GM23338 (cell line): ENCODE results near the gene BMPER. TPM values are rescaled to one million over a fixed set of nuclear protein-coding genes. Genes with fewer than 3 reads are reported as not detected.

Experiments used
- ATAC-seq: fragments of 200-7000 bp; cut with Tn5 transposase; 3 replicates; pipeline ENCODE4 v1.9.1; 2020
- DNase-seq: peaks from one replicate; pipeline ENCODE4 v3.0.0-alpha.2; 2015; ENCODE audit warnings: low spot score
- H2AFZ ChIP-seq: fragments of 200-600 bp; sonication (generic); 2 replicates; pipeline ENCODE4 v1.8.0; 2016; ENCODE audit warnings: antibody characterized with exemption, mild to moderate bottlenecking, moderate library complexity
- H3F3A ChIP-seq: fragments of 200-600 bp; sonication (generic); replicated peaks from 2 replicates; pipeline ENCODE4 v1.8.0; 2017; ENCODE audit warnings: antibody characterized with exemption, mixed run types, low read depth
- H3K27ac ChIP-seq: fragments of 200-600 bp; sonication (generic); 2 replicates; pipeline ENCODE4 v1.6.1; 2016; ENCODE audit warnings: low read depth
- H3K27me3 ChIP-seq: fragments of 200-600 bp; sonication (generic); 2 replicates; pipeline ENCODE4 v1.8.0; 2016; ENCODE audit warnings: mild to moderate bottlenecking, mixed run types, moderate library complexity; ENCODE audit not compliant: insufficient read depth
- H3K36me3 ChIP-seq: fragments of 200-600 bp; sonication (generic); 2 replicates; pipeline ENCODE4 v1.8.0; 2016; ENCODE audit warnings: mild to moderate bottlenecking; ENCODE audit not compliant: insufficient read depth
- H3K4me1 ChIP-seq: fragments of 200-600 bp; sonication (generic); 2 replicates; pipeline ENCODE4 v1.8.0; 2016; ENCODE audit warnings: mild to moderate bottlenecking, moderate library complexity; ENCODE audit not compliant: insufficient read depth
- H3K4me2 ChIP-seq: fragments of 200-600 bp; sonication (generic); 2 replicates; pipeline ENCODE4 v1.7.1; 2017; ENCODE audit warnings: mixed run types
- H3K4me3 ChIP-seq: fragments of 200-600 bp; sonication (generic); 2 replicates; pipeline ENCODE4 v1.6.1; 2016; ENCODE audit warnings: mixed run types
- H3K79me2 ChIP-seq: fragments of 200-600 bp; sonication (generic); replicated peaks from 2 replicates; pipeline ENCODE4 v1.8.0; 2017; ENCODE audit warnings: mild to moderate bottlenecking; ENCODE audit not compliant: insufficient read depth
- H3K9me2 ChIP-seq: fragments of 200-600 bp; sonication (generic); 2 replicates; pipeline ENCODE4 v1.8.0; 2017; ENCODE audit not compliant: insufficient read depth
- H4K20me1 ChIP-seq: fragments of 200-600 bp; sonication (generic); replicated peaks from 2 replicates; pipeline ENCODE4 v1.8.0; 2017; ENCODE audit warnings: mild to moderate bottlenecking; ENCODE audit not compliant: insufficient read depth
- H3K27ac Mint-ChIP-seq: 2 replicates; pipeline ENCODE4 v1.8.0; 2020; ENCODE audit warnings: inconsistent platforms, mild to moderate bottlenecking, moderate library complexity, mixed read lengths
- H3K27me3 Mint-ChIP-seq: 3 replicates; pipeline ENCODE4 v1.8.0; 2022; ENCODE audit warnings: low read depth, mild to moderate bottlenecking, moderate library complexity, mixed read lengths, inconsistent platforms; ENCODE audit not compliant: insufficient read depth, poor library complexity
- H3K36me3 Mint-ChIP-seq: 3 replicates; pipeline ENCODE4 v1.8.0; 2021; ENCODE audit warnings: low read depth, mild to moderate bottlenecking, inconsistent platforms, moderate library complexity, mixed read lengths
- H3K4me1 Mint-ChIP-seq: 3 replicates; pipeline ENCODE4 v1.8.0; 2020; ENCODE audit warnings: mild to moderate bottlenecking, inconsistent platforms, mixed read lengths
- H3K4me3 Mint-ChIP-seq: 3 replicates; pipeline ENCODE4 v1.8.0; 2021; ENCODE audit warnings: moderate library complexity, mild to moderate bottlenecking, inconsistent platforms, mixed read lengths
- H3K9me3 Mint-ChIP-seq: 3 replicates; pipeline ENCODE4 v1.8.0; 2020; ENCODE audit warnings: moderate library complexity, mild to moderate bottlenecking, inconsistent platforms, mixed read lengths
- EZH2 ChIP-seq: fragments of 200-600 bp; sonication (generic); IDR thresholded peaks from one replicate; pipeline ENCODE4 v1.8.0; 2017; ENCODE audit warnings: antibody characterized with exemption, mild to moderate bottlenecking, low read depth; ENCODE audit not compliant: unreplicated experiment
- EZH2phosphoT487 ChIP-seq: fragments of 200-600 bp; sonication (generic); IDR thresholded peaks from one replicate; pipeline ENCODE4 v1.8.1; 2018; ENCODE audit warnings: antibody characterized with exemption; ENCODE audit not compliant: unreplicated experiment
- JUNB ChIP-seq: IDR thresholded peaks from one replicate; pipeline ENCODE4 v1.6.1; 2016; ENCODE audit warnings: antibody characterized with exemption; ENCODE audit not compliant: unreplicated experiment
- NANOG ChIP-seq: IDR thresholded peaks from 2 replicates; pipeline ENCODE4 v1.6.1; 2016; ENCODE audit warnings: antibody characterized with exemption, borderline replicate concordance
- ZNF114 ChIP-seq: fragments of 250-450 bp; sonication (Bioruptor Pico); IDR thresholded peaks from 2 replicates; pipeline ENCODE4 v1.5.0; 2020; ENCODE audit warnings: mild to moderate bottlenecking, moderate library complexity
- polyA plus RNA-seq: library from polyadenylated mRNA; unstranded; fragments of >200 nt; fragmentation: Nextera tagmentation; extraction: Ambion mirVana; gene quantifications from 2 replicates; pipeline ENCODE4 v1.2.1, GENCODE V29; 2016
- total RNA-seq: library from RNA; depleted of rRNA; stranded (reverse); fragments of >200 nt; shearing (Covaris generic); gene quantifications from 2 replicates; pipeline ENCODE4 v1.2.3, GENCODE V29; 2014
- TF ChIP-seq, protein P1 (sequence below): IDR thresholded peaks from 2 replicates; pipeline ENCODE4 v1.6.1; 2016; ENCODE audit warnings: antibody characterized with exemption
- TF ChIP-seq, protein P2 (sequence below): IDR thresholded peaks from one replicate; pipeline ENCODE4 v1.6.1; 2018; ENCODE audit warnings: antibody characterized with exemption; ENCODE audit not compliant: unreplicated experiment
- TF ChIP-seq, protein P3 (sequence below), 2 experiments: fragments of 200-600 bp in 1 of 2; sonication (generic) in 1 of 2; conservative IDR thresholded peaks; 2 replicates each; pipeline versions ENCODE4 v1.5.1 to v1.6.1; 2016 to 2017; ENCODE audit warnings: antibody characterized with exemption in 2 of 2, low read depth in 2 of 2, mild to moderate bottlenecking in 2 of 2, moderate library complexity in 1 of 2

The BMPER gene
- total and polyA plus RNA-seq, 2 experiments from 2014 or later = 0.53 to 1.4 TPM

DNA sequence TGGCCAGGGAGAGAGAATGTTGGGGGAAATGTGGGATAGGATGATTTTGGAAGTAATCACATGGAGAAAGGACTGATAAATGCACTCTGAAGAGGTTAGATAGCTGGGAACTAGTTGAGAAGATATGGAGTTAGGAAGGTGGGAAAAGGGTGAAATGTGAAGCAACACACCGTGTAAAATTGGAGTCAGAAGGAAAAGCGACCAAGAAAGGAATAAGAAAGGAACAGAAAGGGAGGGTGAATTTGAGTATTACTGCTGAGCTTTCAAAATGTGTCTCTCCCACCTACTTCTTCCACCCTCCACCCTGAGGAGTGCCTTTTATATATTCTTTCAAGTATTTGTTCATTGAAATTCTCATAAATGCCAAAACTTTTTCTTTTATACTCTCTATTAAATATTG is 171.8 kb downstream of the BMPER start (continued):
- TF ChIP-seq, protein P1, sequence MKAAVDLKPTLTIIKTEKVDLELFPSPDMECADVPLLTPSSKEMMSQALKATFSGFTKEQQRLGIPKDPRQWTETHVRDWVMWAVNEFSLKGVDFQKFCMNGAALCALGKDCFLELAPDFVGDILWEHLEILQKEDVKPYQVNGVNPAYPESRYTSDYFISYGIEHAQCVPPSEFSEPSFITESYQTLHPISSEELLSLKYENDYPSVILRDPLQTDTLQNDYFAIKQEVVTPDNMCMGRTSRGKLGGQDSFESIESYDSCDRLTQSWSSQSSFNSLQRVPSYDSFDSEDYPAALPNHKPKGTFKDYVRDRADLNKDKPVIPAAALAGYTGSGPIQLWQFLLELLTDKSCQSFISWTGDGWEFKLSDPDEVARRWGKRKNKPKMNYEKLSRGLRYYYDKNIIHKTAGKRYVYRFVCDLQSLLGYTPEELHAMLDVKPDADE = no peak
- TF ChIP-seq, protein P2, sequence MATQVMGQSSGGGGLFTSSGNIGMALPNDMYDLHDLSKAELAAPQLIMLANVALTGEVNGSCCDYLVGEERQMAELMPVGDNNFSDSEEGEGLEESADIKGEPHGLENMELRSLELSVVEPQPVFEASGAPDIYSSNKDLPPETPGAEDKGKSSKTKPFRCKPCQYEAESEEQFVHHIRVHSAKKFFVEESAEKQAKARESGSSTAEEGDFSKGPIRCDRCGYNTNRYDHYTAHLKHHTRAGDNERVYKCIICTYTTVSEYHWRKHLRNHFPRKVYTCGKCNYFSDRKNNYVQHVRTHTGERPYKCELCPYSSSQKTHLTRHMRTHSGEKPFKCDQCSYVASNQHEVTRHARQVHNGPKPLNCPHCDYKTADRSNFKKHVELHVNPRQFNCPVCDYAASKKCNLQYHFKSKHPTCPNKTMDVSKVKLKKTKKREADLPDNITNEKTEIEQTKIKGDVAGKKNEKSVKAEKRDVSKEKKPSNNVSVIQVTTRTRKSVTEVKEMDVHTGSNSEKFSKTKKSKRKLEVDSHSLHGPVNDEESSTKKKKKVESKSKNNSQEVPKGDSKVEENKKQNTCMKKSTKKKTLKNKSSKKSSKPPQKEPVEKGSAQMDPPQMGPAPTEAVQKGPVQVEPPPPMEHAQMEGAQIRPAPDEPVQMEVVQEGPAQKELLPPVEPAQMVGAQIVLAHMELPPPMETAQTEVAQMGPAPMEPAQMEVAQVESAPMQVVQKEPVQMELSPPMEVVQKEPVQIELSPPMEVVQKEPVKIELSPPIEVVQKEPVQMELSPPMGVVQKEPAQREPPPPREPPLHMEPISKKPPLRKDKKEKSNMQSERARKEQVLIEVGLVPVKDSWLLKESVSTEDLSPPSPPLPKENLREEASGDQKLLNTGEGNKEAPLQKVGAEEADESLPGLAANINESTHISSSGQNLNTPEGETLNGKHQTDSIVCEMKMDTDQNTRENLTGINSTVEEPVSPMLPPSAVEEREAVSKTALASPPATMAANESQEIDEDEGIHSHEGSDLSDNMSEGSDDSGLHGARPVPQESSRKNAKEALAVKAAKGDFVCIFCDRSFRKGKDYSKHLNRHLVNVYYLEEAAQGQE = no peak
- no peak for TF ChIP-seq EZH2phosphoT487
- TF ChIP-seq, protein P3, sequence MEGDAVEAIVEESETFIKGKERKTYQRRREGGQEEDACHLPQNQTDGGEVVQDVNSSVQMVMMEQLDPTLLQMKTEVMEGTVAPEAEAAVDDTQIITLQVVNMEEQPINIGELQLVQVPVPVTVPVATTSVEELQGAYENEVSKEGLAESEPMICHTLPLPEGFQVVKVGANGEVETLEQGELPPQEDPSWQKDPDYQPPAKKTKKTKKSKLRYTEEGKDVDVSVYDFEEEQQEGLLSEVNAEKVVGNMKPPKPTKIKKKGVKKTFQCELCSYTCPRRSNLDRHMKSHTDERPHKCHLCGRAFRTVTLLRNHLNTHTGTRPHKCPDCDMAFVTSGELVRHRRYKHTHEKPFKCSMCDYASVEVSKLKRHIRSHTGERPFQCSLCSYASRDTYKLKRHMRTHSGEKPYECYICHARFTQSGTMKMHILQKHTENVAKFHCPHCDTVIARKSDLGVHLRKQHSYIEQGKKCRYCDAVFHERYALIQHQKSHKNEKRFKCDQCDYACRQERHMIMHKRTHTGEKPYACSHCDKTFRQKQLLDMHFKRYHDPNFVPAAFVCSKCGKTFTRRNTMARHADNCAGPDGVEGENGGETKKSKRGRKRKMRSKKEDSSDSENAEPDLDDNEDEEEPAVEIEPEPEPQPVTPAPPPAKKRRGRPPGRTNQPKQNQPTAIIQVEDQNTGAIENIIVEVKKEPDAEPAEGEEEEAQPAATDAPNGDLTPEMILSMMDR (conservative IDR thresholded peaks at IDR 0.05; ENCODE audit: low read depth in 2 of 2) = no peak
- no peak for TF ChIP-seq EZH2
- no peak for TF ChIP-seq NANOG

DNA sequence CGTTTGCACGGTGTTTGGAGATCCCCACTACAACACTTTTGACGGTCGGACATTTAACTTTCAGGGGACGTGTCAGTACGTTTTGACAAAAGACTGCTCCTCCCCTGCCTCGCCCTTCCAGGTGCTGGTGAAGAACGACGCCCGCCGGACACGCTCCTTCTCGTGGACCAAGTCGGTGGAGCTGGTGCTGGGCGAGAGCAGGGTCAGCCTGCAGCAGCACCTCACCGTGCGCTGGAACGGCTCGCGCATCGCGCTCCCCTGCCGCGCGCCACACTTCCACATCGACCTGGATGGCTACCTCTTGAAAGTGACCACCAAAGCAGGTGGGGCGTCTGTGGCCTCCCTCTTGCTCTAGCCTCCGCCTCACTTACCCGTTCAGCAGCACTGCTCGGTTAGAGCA is 173.5 kb downstream of the BMPER start:
- no peak overlapping the region for H3K27ac ChIP-seq
- H3K27me3 ChIP-seq = no peaks in the 10 kb centered on the region
- peaks cover 8% of the 10 kb centered on the region for H3K4me1 ChIP-seq
- no peaks in the 10 kb centered on the region for H3K9me3 Mint-ChIP-seq
- no peak overlapping the region for H3K4me3 ChIP-seq
- H3K27ac Mint-ChIP-seq = no peak overlapping the region
- H4K20me1 ChIP-seq = no peaks in the 10 kb centered on the region
- no peaks in the 10 kb centered on the region for H3K79me2 ChIP-seq
- no peaks in the 10 kb centered on the region for H3K36me3 Mint-ChIP-seq
- H3K4me2 ChIP-seq = no peak overlapping the region
- no peak for DNase-seq
- H3F3A ChIP-seq = no peaks in the 10 kb centered on the region
- no peaks in the 10 kb centered on the region for H3K27me3 Mint-ChIP-seq
- ATAC-seq = no peak
- peaks cover 13% of the 10 kb centered on the region for H3K4me1 Mint-ChIP-seq
- H3K9me2 ChIP-seq = peaks cover 9% of the 10 kb centered on the region; the same call in 1 of the 2 replicates
- H3K36me3 ChIP-seq = no peaks in the 10 kb centered on the region
- no peak overlapping the region for H2AFZ ChIP-seq
- H3K4me3 Mint-ChIP-seq = no peak overlapping the region
- TF ChIP-seq ZNF114 (CRISPR knock-in tag) = no peak
- TF ChIP-seq, protein P2 = no peak
- TF ChIP-seq JUNB = no peak
- TF ChIP-seq, protein P3 (conservative IDR thresholded peaks at IDR 0.05; ENCODE audit: low read depth in 2 of 2) = no peak
